HepG2 (cell line): Measurements from ENCODE around the gene RAB3D. TPM values are rescaled to one million over a fixed set of nuclear protein-coding genes. Genes with fewer than 3 reads are reported as not detected.

Experiments used
- ARHGAP35 ChIP-seq: sonication (generic); formaldehyde crosslinking; IDR thresholded peaks from 2 replicates; pipeline ENCODE4 v1.9.0; 2022; ENCODE audit warnings: mild to moderate bottlenecking, inconsistent platforms, moderate library complexity, missing genetic modification reagents, borderline replicate concordance
- ATM ChIP-seq: fragments of 450-650 bp; IDR thresholded peaks from 2 replicates; pipeline ENCODE4 v1.7.1; 2017; ENCODE audit warnings: mild to moderate bottlenecking, borderline replicate concordance
- DMTF1 ChIP-seq: sonication (generic); formaldehyde crosslinking; IDR thresholded peaks from 2 replicates; pipeline ENCODE4 v1.4.0; 2020; ENCODE audit warnings: mild to moderate bottlenecking, missing genetic modification reagents
- EEA1 ChIP-seq: sonication (generic); formaldehyde crosslinking; IDR thresholded peaks from 2 replicates; pipeline ENCODE4 v1.5.1; 2020; ENCODE audit warnings: mild to moderate bottlenecking, missing genetic modification reagents, borderline replicate concordance
- GATAD1 ChIP-seq: IDR thresholded peaks from 2 replicates; pipeline ENCODE4 v1.6.1; 2016; ENCODE audit warnings: missing genetic modification reagents, missing compliant biosample characterization
- MIER2 ChIP-seq: IDR thresholded peaks from 2 replicates; pipeline ENCODE4 v1.6.1; 2016; ENCODE audit warnings: missing biosample characterization, missing genetic modification reagents
- MIER3 ChIP-seq: IDR thresholded peaks from 2 replicates; pipeline ENCODE4 v1.6.1; 2016; ENCODE audit warnings: missing compliant biosample characterization, borderline replicate concordance
- MTA3 ChIP-seq: sonication (generic); formaldehyde crosslinking; IDR thresholded peaks from 2 replicates; pipeline ENCODE4 v1.4.0; 2020; ENCODE audit warnings: missing genetic modification reagents
- PCBP1 ChIP-seq: fragments of 200-400 bp; formaldehyde crosslinking; IDR thresholded peaks from 2 replicates; pipeline ENCODE4 v1.6.1; 2017; ENCODE audit warnings: mild to moderate bottlenecking, low read depth, low read length, borderline replicate concordance
- STAT5B ChIP-seq: sonication (generic); formaldehyde crosslinking; IDR thresholded peaks from 2 replicates; pipeline ENCODE4 v1.4.0; 2020; ENCODE audit warnings: missing genetic modification reagents
- TBP ChIP-seq: sonication (generic); formaldehyde crosslinking; IDR thresholded peaks from 2 replicates; pipeline ENCODE4 v1.5.0; 2020; ENCODE audit warnings: missing genetic modification reagents
- TMF1 ChIP-seq: sonication (generic); formaldehyde crosslinking; IDR thresholded peaks from 2 replicates; pipeline ENCODE4 v1.8.1; 2022; ENCODE audit warnings: low read depth, missing genetic modification reagents
- ZFP90 ChIP-seq: sonication (generic); formaldehyde crosslinking; IDR thresholded peaks from 2 replicates; pipeline ENCODE4 v1.8.0; 2022; ENCODE audit warnings: missing genetic modification reagents, mild to moderate bottlenecking, inconsistent platforms, borderline replicate concordance
- ZNF543 ChIP-seq: sonication (generic); formaldehyde crosslinking; IDR thresholded peaks from 2 replicates; pipeline ENCODE4 v1.4.0; 2020; ENCODE audit warnings: mild to moderate bottlenecking, missing genetic modification reagents
- ZNF574 ChIP-seq: sonication (generic); formaldehyde crosslinking; IDR thresholded peaks from 2 replicates; pipeline ENCODE4 v1.4.0; 2020; ENCODE audit warnings: missing genetic modification reagents
- ZNF615 ChIP-seq: sonication (generic); formaldehyde crosslinking; IDR thresholded peaks from 2 replicates; pipeline ENCODE4 v1.5.0; 2020; ENCODE audit warnings: mild to moderate bottlenecking, missing genetic modification reagents, borderline replicate concordance
- ZNF703 ChIP-seq: sonication (generic); formaldehyde crosslinking; IDR thresholded peaks from 2 replicates; pipeline ENCODE4 v1.5.1; 2020; ENCODE audit warnings: missing genetic modification reagents, mild to moderate bottlenecking, moderate library complexity, borderline replicate concordance
- ZZZ3 ChIP-seq: sonication (generic); formaldehyde crosslinking; IDR thresholded peaks from 2 replicates; pipeline ENCODE4 v1.4.0; 2020; ENCODE audit warnings: missing genetic modification reagents, mild to moderate bottlenecking, borderline replicate concordance
- polyA plus RNA-seq, 8 experiments: library from polyadenylated mRNA; depleted of rRNA in 3 of 8; stranded (reverse) in 7 of 8; unstranded in 1 of 8; fragments of >200 nt; fragmentation: Illumina TruSeq in 4 of 8; extraction: Trizol in 4 of 8; gene quantifications; 2 replicates each; pipeline versions ENCODE4 v1.2.1 to v1.2.3, GENCODE V29; 2011 to 2016; ENCODE audit warnings: low read depth in 4 of 8, missing spikeins in 1 of 8, mixed read lengths in 1 of 8; ENCODE audit not compliant: insufficient read depth in 1 of 8
- total RNA-seq, 5 experiments: library from RNA; depleted of rRNA; stranded (reverse); fragments of >200 nt; fragmentation: Illumina TruSeq; extraction: Trizol; gene quantifications; 2 replicates each; pipeline ENCODE4 v1.2.3, GENCODE V29; 2016; ENCODE audit warnings: low read depth in 1 of 5
- TF ChIP-seq, protein P1 (sequence below): sonication (generic); formaldehyde crosslinking; IDR thresholded peaks from 2 replicates; pipeline ENCODE4 v1.5.0; 2020; ENCODE audit warnings: mild to moderate bottlenecking, missing genetic modification reagents
- TF ChIP-seq, protein P2 (sequence below): sonication (generic); formaldehyde crosslinking; IDR thresholded peaks from 2 replicates; pipeline ENCODE4 v1.8.1; 2023; ENCODE audit warnings: missing genetic modification reagents, mild to moderate bottlenecking, borderline replicate concordance

The RAB3D gene
- total and polyA plus RNA-seq, 2 of the 13 experiments (the other 11 are each of a cell fraction or from before 2014, with no cell fraction given) = 2.0 to 16.1 TPM

- TF ChIP-seq GATAD1 (CRISPR knock-in tag) (0 out of 2 replicates have a peak, but pooled peaks have one; percentile 28), MIER2 (CRISPR knock-in tag) (no peak), MIER3 (CRISPR knock-in tag) (no peak), MTA3 (no peak), STAT5B (no peak), ZNF703 (CRISPR knock-in tag) (no peak), ZNF543 (CRISPR knock-in tag) (no peak), ZZZ3 (no peak), EEA1 (CRISPR knock-in tag) (no peak; the same call in 1 of the 2 replicates), ZNF574 (peak; percentile 82), ZNF615 (CRISPR knock-in tag) (no peak), PCBP1 (no peak), ARHGAP35 (CRISPR knock-in tag) (no peak), DMTF1 (no peak), TMF1 (no peak), TBP (CRISPR knock-in tag) (no peak), ZFP90 (CRISPR knock-in tag) (0 out of 2 replicates have a peak, but pooled peaks have one; percentile 51), ATM (no peak)
- TF ChIP-seq, protein P1, sequence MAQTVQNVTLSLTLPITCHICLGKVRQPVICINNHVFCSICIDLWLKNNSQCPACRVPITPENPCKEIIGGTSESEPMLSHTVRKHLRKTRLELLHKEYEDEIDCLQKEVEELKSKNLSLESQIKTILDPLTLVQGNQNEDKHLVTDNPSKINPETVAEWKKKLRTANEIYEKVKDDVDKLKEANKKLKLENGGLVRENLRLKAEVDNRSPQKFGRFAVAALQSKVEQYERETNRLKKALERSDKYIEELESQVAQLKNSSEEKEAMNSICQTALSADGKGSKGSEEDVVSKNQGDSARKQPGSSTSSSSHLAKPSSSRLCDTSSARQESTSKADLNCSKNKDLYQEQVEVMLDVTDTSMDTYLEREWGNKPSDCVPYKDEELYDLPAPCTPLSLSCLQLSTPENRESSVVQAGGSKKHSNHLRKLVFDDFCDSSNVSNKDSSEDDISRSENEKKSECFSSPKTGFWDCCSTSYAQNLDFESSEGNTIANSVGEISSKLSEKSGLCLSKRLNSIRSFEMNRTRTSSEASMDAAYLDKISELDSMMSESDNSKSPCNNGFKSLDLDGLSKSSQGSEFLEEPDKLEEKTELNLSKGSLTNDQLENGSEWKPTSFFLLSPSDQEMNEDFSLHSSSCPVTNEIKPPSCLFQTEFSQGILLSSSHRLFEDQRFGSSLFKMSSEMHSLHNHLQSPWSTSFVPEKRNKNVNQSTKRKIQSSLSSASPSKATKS (CRISPR knock-in tag) = no peak
- TF ChIP-seq, protein P2, sequence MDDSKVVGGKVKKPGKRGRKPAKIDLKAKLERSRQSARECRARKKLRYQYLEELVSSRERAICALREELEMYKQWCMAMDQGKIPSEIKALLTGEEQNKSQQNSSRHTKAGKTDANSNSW (CRISPR knock-in tag) = no peak
These were observed 43.6 kb upstream of the RAB3D start (continued) for GRCh38 chr19:11382898-11383705.
